B cell (primary cell): ENCODE data around the gene ADAM23. TPM values are rescaled to one million over a fixed set of nuclear protein-coding genes. Genes with fewer than 3 reads are reported as not detected.

Experiments
- ATAC-seq: fragments of 200-7000 bp; cut with Tn5 transposase; one replicate; pipeline ENCODE4 v1.10.0; 2021; ENCODE audit warnings: low read depth, mild to moderate bottlenecking, moderate number of reproducible peaks, moderate library complexity
- CTCF ChIA-PET: fragments of 350-600 bp; sonication (Branson Sonifier 250); formaldehyde crosslinking; loops from one replicate; lab custom pipeline; 2021; ENCODE audit warnings: antibody characterized with exemption, inconsistent platforms; lab: Charles Lee
- POLR2A ChIA-PET: fragments of 350-600 bp; sonication (Branson Sonifier 250); formaldehyde crosslinking; loops from one replicate; lab custom pipeline; 2021; ENCODE audit warnings: antibody characterized with exemption; lab: Charles Lee
- DNase-seq: peaks from one replicate; pipeline ENCODE4 v3.0.0; 2013
- H2AFZ ChIP-seq: 2 replicates; pipeline ENCODE4 v1.6.1; 2012; ENCODE audit warnings: mild to moderate bottlenecking, low read depth, low read length; ENCODE audit not compliant: insufficient read depth, poor library complexity, severe bottlenecking
- H3K27ac ChIP-seq, 2 donors: 1 replicate in 1 of 2; 2 replicates in 1 of 2; pipeline ENCODE4 v1.5.1; 2012 to 2013; ENCODE audit warnings: low read length in 2 of 2, mild to moderate bottlenecking in 2 of 2, moderate library complexity in 1 of 2
- H3K27me3 ChIP-seq, 4 experiments: fragments of 200-600 bp in 1 of 4; sonication (generic) in 1 of 4; replicated peaks in 1 of 4; 1 replicate in 2 of 4; 2 replicates in 2 of 4; pipeline versions ENCODE4 v1.6.1 to v1.7.0; 2013 to 2016; ENCODE audit warnings: low read length in 3 of 4, mild to moderate bottlenecking in 2 of 4, mixed read lengths in 1 of 4, moderate library complexity in 1 of 4; ENCODE audit not compliant: insufficient read depth in 4 of 4, control insufficient read depth in 3 of 4; ENCODE audit errors: control extremely low read depth in 1 of 4
- H3K36me3 ChIP-seq, 2 experiments: replicated peaks in 1 of 2; 1 replicate in 1 of 2; 2 replicates in 1 of 2; pipeline versions ENCODE4 v1.6.1 to v1.7.1; 2013; ENCODE audit warnings: low read length in 1 of 2; ENCODE audit not compliant: insufficient read depth in 2 of 2, control insufficient read depth in 1 of 2; ENCODE audit errors: control extremely low read depth in 1 of 2, extremely low read depth in 1 of 2
- H3K4me1 ChIP-seq, 2 donors: fragments of 200-600 bp in 1 of 2; sonication (generic) in 1 of 2; 1 replicate in 1 of 2; 2 replicates in 1 of 2; pipeline versions ENCODE4 v1.5.1 to v1.6.1; 2013 to 2017; ENCODE audit warnings: low read length in 2 of 2; ENCODE audit not compliant: control insufficient read depth in 2 of 2, insufficient read depth in 2 of 2
- H3K4me2 ChIP-seq: replicated peaks from 2 replicates; pipeline ENCODE3; 2012; ENCODE audit warnings: mild to moderate bottlenecking, low read depth, low read length; ENCODE audit not compliant: poor library complexity, severe bottlenecking
- H3K4me3 ChIP-seq, 5 experiments: fragments of 200-600 bp in 1 of 5; sonication (generic) in 1 of 5; 1 replicate in 3 of 5; 2 replicates in 2 of 5; pipeline versions ENCODE4 v1.5.1 to v1.7.0; 2011 to 2016; ENCODE audit warnings: low read length in 4 of 5, mild to moderate bottlenecking in 4 of 5, low read depth in 2 of 5, control low read depth in 1 of 5, moderate library complexity in 1 of 5; ENCODE audit not compliant: insufficient read depth in 1 of 5; ENCODE audit errors: control extremely low read depth in 1 of 5, extremely low read depth in 1 of 5
- H3K79me2 ChIP-seq: fragments of 200-600 bp; sonication (generic); one replicate; pipeline ENCODE4 v1.6.0; 2016; ENCODE audit warnings: low read length; ENCODE audit not compliant: control insufficient read depth, insufficient read depth
- H3K9ac ChIP-seq: fragments of 200-600 bp; sonication (generic); 2 replicates; pipeline ENCODE4 v1.6.1; 2017; ENCODE audit warnings: mild to moderate bottlenecking, low read length, moderate library complexity
- H3K9me3 ChIP-seq, 3 donors: one replicate each; pipeline versions ENCODE4 v1.6.1 to v1.7.1; 2013; ENCODE audit warnings: low read length in 2 of 3; ENCODE audit not compliant: control insufficient read depth in 2 of 3, insufficient read depth in 1 of 3; ENCODE audit errors: control extremely low read depth in 1 of 3
- H4K20me1 ChIP-seq: 2 replicates; pipeline ENCODE4 v1.6.0; 2012; ENCODE audit warnings: mild to moderate bottlenecking, low read length; ENCODE audit not compliant: insufficient read depth, control insufficient read depth, poor library complexity, severe bottlenecking
- H3K27ac Mint-ChIP-seq: one replicate; pipeline ENCODE4 v1.8.0; 2021; ENCODE audit warnings: mixed read lengths
- H3K27me3 Mint-ChIP-seq: one replicate; pipeline ENCODE4 v1.8.0; 2021; ENCODE audit warnings: mixed read lengths
- H3K4me1 Mint-ChIP-seq: one replicate; pipeline ENCODE4 v1.8.0; 2021; ENCODE audit warnings: mixed read lengths
- H3K4me3 Mint-ChIP-seq: one replicate; pipeline ENCODE4 v1.8.0; 2021; ENCODE audit warnings: mixed read lengths
- H3K9me3 Mint-ChIP-seq: one replicate; pipeline ENCODE4 v1.8.0; 2022; ENCODE audit warnings: mixed read lengths; ENCODE audit not compliant: insufficient read depth
- EZH2 ChIP-seq: IDR thresholded peaks from 2 replicates; pipeline ENCODE4 v1.6.1; 2012; ENCODE audit warnings: borderline replicate concordance, low read depth, mild to moderate bottlenecking, moderate library complexity, low read length; ENCODE audit not compliant: insufficient read depth, poor library complexity, severe bottlenecking
- WGBS: methylation state at CpG from one replicate; pipeline ENCODE4 v1.1.5; 2013; ENCODE audit warnings: missing lambda C conversion rate; ENCODE audit not compliant: insufficient coverage; 5-methylcytosine and 5-hydroxymethylcytosine counted together
- intact Hi-C: fragments of 100-400 bp; cut with micrococcal nuclease; formaldehyde crosslinking; loops from one replicate; pipeline ENCODE4 v1.10.0; 2022
- polyA plus RNA-seq: library from polyadenylated mRNA; depleted of rRNA; stranded (reverse); fragments of >200 nt; gene quantifications from 2 replicates; pipeline ENCODE4 v1.2.3, GENCODE V29; 2012
- total RNA-seq, 2 donors: library from RNA; stranded (reverse); fragments of 120-200 nt in 1 of 2; gene quantifications; 1 replicate in 1 of 2; 2 replicates in 1 of 2; pipeline versions ENCODE4 v1.2.3 to v1.2.4, GENCODE V29; 2013 to 2022
- TF ChIP-seq, protein P1 (sequence below): fragments of 200-600 bp; IDR thresholded peaks from one replicate; pipeline ENCODE4 v1.8.0; 2022; ENCODE audit warnings: antibody characterized with exemption, mild to moderate bottlenecking

The ADAM23 gene
- total and polyA plus RNA-seq, 2 donors (not counting 1 experiment from before 2014, with no cell fraction given) = 0.78 to 1.7 TPM

DNA sequence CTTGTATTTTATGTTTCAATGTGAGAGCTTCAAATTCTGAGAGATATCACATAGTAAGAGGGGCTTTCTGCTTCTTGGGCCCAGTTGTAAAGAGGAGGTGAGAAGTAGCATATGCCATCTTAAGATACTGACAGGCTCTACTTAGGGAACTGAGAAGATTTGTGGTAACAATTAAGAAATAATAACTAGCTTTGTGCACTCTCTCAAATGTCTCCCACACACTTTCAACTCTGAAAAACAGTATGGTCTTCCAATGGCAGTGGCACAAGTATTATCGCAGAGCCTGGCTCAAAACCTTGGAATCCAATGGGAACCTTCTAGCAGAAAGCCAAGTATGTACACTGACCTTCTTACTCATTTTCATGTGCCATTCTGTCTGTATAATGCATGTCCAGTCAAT is 118.6 kb downstream of the ADAM23 start:
- no peaks in the 10 kb centered on the region for H3K4me1 ChIP-seq
- H3K79me2 ChIP-seq = no peaks in the 10 kb centered on the region
- POLR2A ChIA-PET = no interaction called here
- Mint-ChIP-seq H3K27ac (no peak overlapping the region), H3K27me3 (no peaks in the 10 kb centered on the region), H3K9me3 (no peaks in the 10 kb centered on the region), H3K4me3 (no peak overlapping the region), H3K4me1 (no peaks in the 10 kb centered on the region)
- TF ChIP-seq, protein P1, sequence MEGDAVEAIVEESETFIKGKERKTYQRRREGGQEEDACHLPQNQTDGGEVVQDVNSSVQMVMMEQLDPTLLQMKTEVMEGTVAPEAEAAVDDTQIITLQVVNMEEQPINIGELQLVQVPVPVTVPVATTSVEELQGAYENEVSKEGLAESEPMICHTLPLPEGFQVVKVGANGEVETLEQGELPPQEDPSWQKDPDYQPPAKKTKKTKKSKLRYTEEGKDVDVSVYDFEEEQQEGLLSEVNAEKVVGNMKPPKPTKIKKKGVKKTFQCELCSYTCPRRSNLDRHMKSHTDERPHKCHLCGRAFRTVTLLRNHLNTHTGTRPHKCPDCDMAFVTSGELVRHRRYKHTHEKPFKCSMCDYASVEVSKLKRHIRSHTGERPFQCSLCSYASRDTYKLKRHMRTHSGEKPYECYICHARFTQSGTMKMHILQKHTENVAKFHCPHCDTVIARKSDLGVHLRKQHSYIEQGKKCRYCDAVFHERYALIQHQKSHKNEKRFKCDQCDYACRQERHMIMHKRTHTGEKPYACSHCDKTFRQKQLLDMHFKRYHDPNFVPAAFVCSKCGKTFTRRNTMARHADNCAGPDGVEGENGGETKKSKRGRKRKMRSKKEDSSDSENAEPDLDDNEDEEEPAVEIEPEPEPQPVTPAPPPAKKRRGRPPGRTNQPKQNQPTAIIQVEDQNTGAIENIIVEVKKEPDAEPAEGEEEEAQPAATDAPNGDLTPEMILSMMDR = no peak
- no peak for TF ChIP-seq EZH2
- no peak overlapping the region for H3K4me3 ChIP-seq
- H3K36me3 ChIP-seq = no peaks in the 10 kb centered on the region
- H3K9me3 ChIP-seq = no peaks in the 10 kb centered on the region
- no peaks in the 10 kb centered on the region for H3K27me3 ChIP-seq
- intact Hi-C loops = no loop called here
- no peaks in the 10 kb centered on the region for H4K20me1 ChIP-seq
- H2AFZ ChIP-seq = no peak overlapping the region
- 89% methylated on average over 1 of the region's 1 CpG for WGBS
- no peak overlapping the region for H3K4me2 ChIP-seq
- ATAC-seq (no peak), DNase-seq (no peak)
- H3K27ac ChIP-seq = no peak overlapping the region
- no peak overlapping the region for H3K9ac ChIP-seq
- CTCF ChIA-PET = no interaction called here

DNA sequence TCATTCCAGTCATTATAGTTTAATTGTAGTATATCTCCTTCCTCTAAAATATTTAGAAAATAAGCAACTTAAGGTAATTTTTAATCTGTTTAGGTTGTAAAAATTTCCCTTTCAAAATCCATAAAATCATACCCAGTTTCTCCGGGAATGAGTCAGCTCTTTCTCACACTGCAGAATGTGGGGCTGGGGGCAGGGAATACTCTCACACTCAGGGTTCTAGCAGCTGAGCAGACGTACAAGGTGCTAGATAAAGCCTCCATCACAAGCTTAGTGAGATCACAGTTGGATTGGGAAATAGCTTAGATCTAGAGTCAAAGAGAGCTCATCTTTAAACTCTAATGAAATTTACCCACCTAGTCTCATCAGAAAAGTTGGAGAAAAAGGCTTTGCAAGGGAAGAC is 119.0 kb downstream of the ADAM23 start:
- no peaks in the 10 kb centered on the region for H3K9me3 Mint-ChIP-seq
- Histone ChIP-seq H3K36me3 (no peaks in the 10 kb centered on the region), H3K9me3 (no peaks in the 10 kb centered on the region), H3K4me2 (no peak overlapping the region), H3K4me1 (no peaks in the 10 kb centered on the region), H3K9ac (no peak overlapping the region), H3K27me3 (no peaks in the 10 kb centered on the region), H3K4me3 (no peak overlapping the region), H3K79me2 (no peaks in the 10 kb centered on the region), H2AFZ (no peak overlapping the region), H4K20me1 (no peaks in the 10 kb centered on the region), H3K27ac (no peak overlapping the region)
- TF ChIP-seq, protein P1 = no peak
- no peak for TF ChIP-seq EZH2
- intact Hi-C loops = no loop called here
- DNase-seq (no peak), ATAC-seq (no peak)
- H3K4me3 Mint-ChIP-seq = no peak overlapping the region
- no peak overlapping the region for H3K27ac Mint-ChIP-seq
- ChIA-PET CTCF (no interaction called here), POLR2A (no interaction called here)
- no peaks in the 10 kb centered on the region for H3K27me3 Mint-ChIP-seq
- WGBS = no CpG with 5 or more reads among the region's 2 CpGs
- H3K4me1 Mint-ChIP-seq = no peaks in the 10 kb centered on the region
